SK-N-SH (cell line): ENCODE measurements around the gene BTBD9.

Experiments used
- MAX ChIP-seq: IDR thresholded peaks from 2 replicates; pipeline ENCODE4 v1.4.0; 2012; ENCODE audit warnings: low read depth
- NFIC ChIP-seq: IDR thresholded peaks from 2 replicates; pipeline ENCODE4 v1.4.0; 2012; ENCODE audit warnings: borderline replicate concordance
- POLR2AphosphoS5 ChIP-seq: IDR thresholded peaks from 2 replicates; pipeline ENCODE4 v1.6.1; 2012; ENCODE audit warnings: low read depth, low read length
- RAD21 ChIP-seq: IDR thresholded peaks from 2 replicates; pipeline ENCODE4 v1.6.1; 2012; ENCODE audit warnings: mild to moderate bottlenecking, low read length
- RCOR1 ChIP-seq: fragments of 150-350 bp; IDR thresholded peaks from 2 replicates; pipeline ENCODE4 v1.6.1; 2017; ENCODE audit warnings: antibody characterized with exemption, low read length
- REST ChIP-seq: IDR thresholded peaks from 2 replicates; pipeline ENCODE4 v1.6.1; 2012; ENCODE audit warnings: mild to moderate bottlenecking, low read depth, low read length, moderate library complexity
- USF2 ChIP-seq: fragments of 150-350 bp; IDR thresholded peaks from 2 replicates; pipeline ENCODE4 v1.6.1; 2017; ENCODE audit warnings: antibody characterized with exemption, low read length, low read depth, borderline replicate concordance
- TF ChIP-seq, protein P1 (sequence below): fragments of 200-600 bp; sonication (generic); IDR thresholded peaks from 2 replicates; pipeline ENCODE4 v1.6.1; 2017; ENCODE audit warnings: antibody characterized with exemption, mild to moderate bottlenecking, moderate library complexity
- TF ChIP-seq, protein P2 (sequence below): IDR thresholded peaks from 2 replicates; pipeline ENCODE4 v1.4.0; 2012; ENCODE audit warnings: low read depth, borderline replicate concordance

DNA sequence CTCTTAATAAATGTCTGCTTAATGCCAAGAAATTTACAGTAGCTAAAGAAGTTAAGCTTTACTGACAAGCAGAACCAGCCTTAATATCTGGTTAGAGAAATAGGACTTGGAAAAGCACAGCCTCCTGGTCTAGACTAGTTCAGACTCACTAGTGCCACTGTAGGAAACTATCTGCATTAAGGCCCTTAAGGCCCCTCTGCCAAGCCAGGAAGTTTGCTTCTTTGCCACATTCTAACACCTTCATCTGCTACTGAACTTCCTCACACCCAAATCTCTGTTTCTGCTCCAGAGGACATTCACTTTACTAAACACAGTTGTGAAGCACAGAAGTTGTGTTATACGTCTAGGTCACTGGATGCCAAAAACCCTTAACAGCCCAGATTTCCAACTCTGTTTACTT is 302.8 kb downstream of the BTBD9 start:
- no peak for TF ChIP-seq NFIC
- no peak for TF ChIP-seq USF2
- no peak for TF ChIP-seq RCOR1
- no peak for TF ChIP-seq POLR2AphosphoS5
- no peak for TF ChIP-seq RAD21
- TF ChIP-seq, protein P1, sequence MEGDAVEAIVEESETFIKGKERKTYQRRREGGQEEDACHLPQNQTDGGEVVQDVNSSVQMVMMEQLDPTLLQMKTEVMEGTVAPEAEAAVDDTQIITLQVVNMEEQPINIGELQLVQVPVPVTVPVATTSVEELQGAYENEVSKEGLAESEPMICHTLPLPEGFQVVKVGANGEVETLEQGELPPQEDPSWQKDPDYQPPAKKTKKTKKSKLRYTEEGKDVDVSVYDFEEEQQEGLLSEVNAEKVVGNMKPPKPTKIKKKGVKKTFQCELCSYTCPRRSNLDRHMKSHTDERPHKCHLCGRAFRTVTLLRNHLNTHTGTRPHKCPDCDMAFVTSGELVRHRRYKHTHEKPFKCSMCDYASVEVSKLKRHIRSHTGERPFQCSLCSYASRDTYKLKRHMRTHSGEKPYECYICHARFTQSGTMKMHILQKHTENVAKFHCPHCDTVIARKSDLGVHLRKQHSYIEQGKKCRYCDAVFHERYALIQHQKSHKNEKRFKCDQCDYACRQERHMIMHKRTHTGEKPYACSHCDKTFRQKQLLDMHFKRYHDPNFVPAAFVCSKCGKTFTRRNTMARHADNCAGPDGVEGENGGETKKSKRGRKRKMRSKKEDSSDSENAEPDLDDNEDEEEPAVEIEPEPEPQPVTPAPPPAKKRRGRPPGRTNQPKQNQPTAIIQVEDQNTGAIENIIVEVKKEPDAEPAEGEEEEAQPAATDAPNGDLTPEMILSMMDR, result no peak
- TF ChIP-seq REST, result no peak
- TF ChIP-seq, protein P2, sequence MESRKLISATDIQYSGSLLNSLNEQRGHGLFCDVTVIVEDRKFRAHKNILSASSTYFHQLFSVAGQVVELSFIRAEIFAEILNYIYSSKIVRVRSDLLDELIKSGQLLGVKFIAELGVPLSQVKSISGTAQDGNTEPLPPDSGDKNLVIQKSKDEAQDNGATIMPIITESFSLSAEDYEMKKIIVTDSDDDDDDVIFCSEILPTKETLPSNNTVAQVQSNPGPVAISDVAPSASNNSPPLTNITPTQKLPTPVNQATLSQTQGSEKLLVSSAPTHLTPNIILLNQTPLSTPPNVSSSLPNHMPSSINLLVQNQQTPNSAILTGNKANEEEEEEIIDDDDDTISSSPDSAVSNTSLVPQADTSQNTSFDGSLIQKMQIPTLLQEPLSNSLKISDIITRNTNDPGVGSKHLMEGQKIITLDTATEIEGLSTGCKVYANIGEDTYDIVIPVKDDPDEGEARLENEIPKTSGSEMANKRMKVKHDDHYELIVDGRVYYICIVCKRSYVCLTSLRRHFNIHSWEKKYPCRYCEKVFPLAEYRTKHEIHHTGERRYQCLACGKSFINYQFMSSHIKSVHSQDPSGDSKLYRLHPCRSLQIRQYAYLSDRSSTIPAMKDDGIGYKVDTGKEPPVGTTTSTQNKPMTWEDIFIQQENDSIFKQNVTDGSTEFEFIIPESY, result no peak
- TF ChIP-seq MAX, result no peak
